Testis (tissue), 3 donors: ENCODE results near the gene ST6GAL1. TPM values are rescaled to one million over a fixed set of nuclear protein-coding genes. Genes with fewer than 3 reads are reported as not detected.

Experiments
- DNase-seq: peaks from one replicate; pipeline ENCODE4 v3.0.0-alpha.2; 2019
- H3K27ac ChIP-seq, 2 donors: fragments of 200-600 bp; sonication (generic); one replicate each; pipeline ENCODE4 v1.5.1; 2019
- H3K27me3 ChIP-seq: fragments of 200-600 bp; sonication (generic); one replicate; pipeline ENCODE4 v1.5.1; 2019
- H3K36me3 ChIP-seq: fragments of 200-600 bp; sonication (generic); one replicate; pipeline ENCODE4 v1.5.1; 2017; ENCODE audit warnings: low read depth; ENCODE audit errors: missing control alignments
- H3K4me1 ChIP-seq: fragments of 200-600 bp; sonication (generic); one replicate; pipeline ENCODE4 v1.5.1; 2019
- H3K4me3 ChIP-seq, 2 donors: fragments of 200-600 bp; sonication (generic); one replicate each; pipeline ENCODE4 v1.5.1; 2017 to 2019
- H3K9me3 ChIP-seq: fragments of 200-600 bp; sonication (generic); one replicate; pipeline ENCODE4 v1.5.1; 2017
- CTCF ChIP-seq, 3 experiments: fragments of 450-650 bp in 2 of 3; fragments of 200-600 bp in 1 of 3; sonication (generic) in 1 of 3; IDR thresholded peaks; one replicate each; pipeline ENCODE4 v1.5.1; 2016 to 2019; ENCODE audit warnings: antibody characterized with exemption in 3 of 3, mild to moderate bottlenecking in 2 of 3, moderate library complexity in 1 of 3
- POLR2A ChIP-seq: fragments of 450-650 bp; IDR thresholded peaks from one replicate; pipeline ENCODE4 v1.6.1; 2017; ENCODE audit warnings: antibody characterized with exemption, mild to moderate bottlenecking, moderate library complexity
- WGBS, 2 donors: methylation state at CpG; one replicate each; pipeline ENCODE4 v1.1.5; 2018; 5-methylcytosine and 5-hydroxymethylcytosine counted together
- intact Hi-C: fragments of 100-400 bp; cut with DNase I; formaldehyde crosslinking; loops from one replicate; pipeline ENCODE4 v1.15.1; 2023; ENCODE audit warnings: low total_unique reads
- polyA plus RNA-seq: library from polyadenylated mRNA; stranded (reverse); fragments of 350-450 nt; fragmentation: Illumina TruSeq; extraction: RNeasy Lipid Tissue Mini Kit (QIAGEN cat#74804); gene quantifications from one replicate; pipeline ENCODE4 v1.2.3, GENCODE V29; 2014; ENCODE audit warnings: low read depth, low replicate concordance; ENCODE audit not compliant: insufficient read depth
- total RNA-seq, 2 donors: library from RNA; depleted of rRNA; stranded (reverse); fragments of >200 nt; gene quantifications; one replicate each; pipeline ENCODE4 v1.2.3, GENCODE V29; 2016

ST6GAL1 gene
- total and polyA plus RNA-seq, 3 donors from 2014 or later, result 12.8 to 26.3 (median 16.9) TPM

DNA sequence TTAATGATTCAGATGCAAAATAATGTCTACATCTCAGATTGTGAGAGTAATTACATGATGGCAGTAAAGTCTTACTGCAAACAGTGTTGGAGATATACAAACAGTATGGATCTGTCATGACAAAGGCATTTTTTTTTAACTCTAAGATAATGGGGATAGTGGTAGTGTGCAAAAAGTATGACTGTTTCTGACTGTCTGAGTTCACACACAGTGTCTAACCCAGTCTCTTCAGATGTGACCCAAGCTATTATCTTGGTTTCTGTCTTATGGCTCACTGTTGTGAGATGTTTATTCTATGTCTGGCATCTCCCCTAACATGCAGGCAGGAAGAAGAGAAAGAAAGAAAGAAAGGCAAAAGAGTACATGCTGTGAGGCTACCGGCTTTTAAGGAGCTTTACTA, 191.9 kb downstream of the ST6GAL1 start:
- TF ChIP-seq CTCF (IDR thresholded peaks at IDR 0.05), result no peak
- no peak for TF ChIP-seq POLR2A
- Histone ChIP-seq H3K27ac (no peak overlapping the region), H3K4me3 (no peak overlapping the region), H3K4me1 (no peaks in the 10 kb centered on the region), H3K36me3 (no peaks in the 10 kb centered on the region), H3K27me3 (no peaks in the 10 kb centered on the region), H3K9me3 (no peaks in the 10 kb centered on the region)
- intact Hi-C loops, result no loop called here
- no peak for DNase-seq
- 85 to 89% methylated on average over 1 of the region's 1 CpG for WGBS, 2 donors

DNA sequence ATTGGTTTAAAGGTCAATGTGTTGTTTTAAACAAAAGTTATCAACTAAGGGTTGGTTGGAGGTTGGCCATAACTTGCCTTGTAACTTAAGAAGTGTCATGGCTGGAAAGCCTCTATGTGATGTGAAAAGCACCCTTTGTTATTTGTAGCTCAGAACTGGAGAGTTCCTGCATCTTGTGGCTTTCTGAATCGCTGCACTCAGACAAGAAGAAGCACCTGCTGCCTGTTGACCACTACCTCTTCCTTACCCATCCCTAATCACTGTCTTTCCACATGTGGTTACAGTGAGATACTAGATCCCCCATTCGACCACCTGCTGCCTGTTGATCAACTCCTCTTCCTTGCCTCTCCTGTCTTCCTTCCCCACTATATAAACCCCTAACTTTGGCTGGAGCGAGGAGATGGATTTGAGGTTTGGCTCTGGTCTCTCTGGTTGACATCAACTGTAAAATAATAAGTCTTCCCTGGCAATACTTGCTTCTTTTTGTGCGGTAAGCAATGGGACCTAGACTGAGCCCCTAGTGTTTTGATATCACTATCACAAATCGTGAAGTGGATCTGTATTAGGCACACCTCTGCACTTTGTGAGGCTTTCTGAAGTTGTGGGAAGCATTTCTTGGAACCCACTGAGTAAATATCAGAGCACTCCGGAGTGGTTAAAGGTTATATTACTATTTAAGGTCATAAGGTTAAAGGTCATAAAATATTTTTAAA, 195.1 kb downstream of the ST6GAL1 start:
- Histone ChIP-seq H3K4me1 (no peaks in the 10 kb centered on the region), H3K27me3 (no peaks in the 10 kb centered on the region), H3K36me3 (no peaks in the 10 kb centered on the region), H3K27ac (no peak overlapping the region), H3K4me3 (no peak overlapping the region), H3K9me3 (no peaks in the 10 kb centered on the region)
- 75 to 79% methylated on average over 6 of the region's 6 CpGs for WGBS, 2 donors
- no peak for DNase-seq
- TF ChIP-seq POLR2A, result no peak
- no peak for TF ChIP-seq CTCF (IDR thresholded peaks at IDR 0.05)
- intact Hi-C loops, result no loop called here

Other genes with a start within 250 kb of the ST6GAL1 start
- gene KNG1, start 213.2 kb upstream of the ST6GAL1 start, total RNA-seq, result under 1 TPM; 0.31 to 0.43 TPM
- 0.34 TPM for gene KNG1, start 213.2 kb upstream of the ST6GAL1 start, polyA plus RNA-seq
- 100 to 1,000 TPM; 275 to 283 TPM for gene EIF4A2, start 146.9 kb upstream of the ST6GAL1 start, total RNA-seq
- 357 TPM for gene EIF4A2, start 146.9 kb upstream of the ST6GAL1 start, polyA plus RNA-seq
- gene RFC4, start 124.0 kb upstream of the ST6GAL1 start, total RNA-seq, result 10 to 100 TPM; 25.1 to 26.2 TPM
- 30.1 TPM for gene RFC4, start 124.0 kb upstream of the ST6GAL1 start, polyA plus RNA-seq
- gene ADIPOQ, start 87.8 kb upstream of the ST6GAL1 start, total RNA-seq, result under 1 TPM in 1 of 2 donors, not detected in 1; 0.12 TPM
- 1.5 TPM for gene ADIPOQ, start 87.8 kb upstream of the ST6GAL1 start, polyA plus RNA-seq
- 100 to 1,000 TPM in 1 of 2 donors, 10 to 100 TPM in 1; 93.0 to 101 TPM for gene RPL39L, start 209.0 kb downstream of the ST6GAL1 start, total RNA-seq
- gene RPL39L, start 209.0 kb downstream of the ST6GAL1 start, polyA plus RNA-seq, result 421 TPM